NCI-H446 (cell line): ENCODE results near the gene IFT122.

Experiments used
- DNase-seq, 2 experiments: peaks; one replicate each; lab custom pipeline; 2025; lab: John Stamatoyannopoulos, UW

IFT122 gene

GRCh38 chr3:129556890-129557547, 117.0 kb downstream of the IFT122 start:
- no peak for DNase-seq

GRCh38 chr3:129557548-129557894, 117.5 kb downstream of the IFT122 start:
- DNase-seq, result no peak

GRCh38 chr3:129558081-129558771, 118.2 kb downstream of the IFT122 start:
- no peak for DNase-seq

GRCh38 chr3:129558772-129559564, 118.9 kb downstream of the IFT122 start:
- no peak for DNase-seq

GRCh38 chr3:129559565-129560079, 119.6 kb downstream of the IFT122 start:
- no peak for DNase-seq

GRCh38 chr3:129560269-129560787, 120.3 kb downstream of the IFT122 start:
- peak in 1 of 2 experiments; percentile 11 for DNase-seq

GRCh38 chr3:129560911-129561594, 121.0 kb downstream of the IFT122 start:
- DNase-seq, result peak in 1 of 2 experiments; percentile 52

GRCh38 chr3:129561619-129562248, 121.7 kb downstream of the IFT122 start:
- DNase-seq, result no peak

- no peak for DNase-seq
These were observed 122.8 kb downstream of the IFT122 start for GRCh38 chr3:129562803-129563202.

GRCh38 chr3:129563332-129563731, 123.3 kb downstream of the IFT122 start:
- no peak for DNase-seq

GRCh38 chr3:129563850-129564535, 124.0 kb downstream of the IFT122 start:
- no peak for DNase-seq

- no peak for DNase-seq
These were observed 125.1 kb downstream of the IFT122 start for GRCh38 chr3:129564981-129565644.

- no peak for DNase-seq
These were observed 125.9 kb downstream of the IFT122 start for GRCh38 chr3:129565902-129566301.

GRCh38 chr3:129567176-129567705, 127.2 kb downstream of the IFT122 start:
- DNase-seq, result peak in 1 of 2 experiments; percentile 82

GRCh38 chr3:129567939-129568338, 127.9 kb downstream of the IFT122 start:
- DNase-seq, result no peak

- no peak for DNase-seq
These were observed 129.8 kb downstream of the IFT122 start for GRCh38 chr3:129569856-129570255.
